22Rv1 (cell line): ENCODE measurements around the gene GRIK1.

Experiments used
- H3K27ac ChIP-seq: fragments of 450-650 bp; 2 replicates; pipeline ENCODE4 v1.5.1; 2017
- CTCF ChIP-seq: fragments of 450-650 bp; IDR thresholded peaks from 2 replicates; pipeline ENCODE4 v1.5.1; 2017; ENCODE audit warnings: mild to moderate bottlenecking
- ZFX ChIP-seq: fragments of 450-650 bp; IDR thresholded peaks from 2 replicates; pipeline ENCODE4 v1.6.1; 2017; ENCODE audit warnings: antibody characterized with exemption, borderline replicate concordance

Gene GRIK1

GRCh38 chr21:29649406-29649814 lies 290.4 kb downstream of the GRIK1 start:
- TF ChIP-seq ZFX (no peak), CTCF (no peak)
- H3K27ac ChIP-seq: no peak overlapping the region

- H3K27ac ChIP-seq: no peak overlapping the region
- TF ChIP-seq CTCF (no peak), ZFX (no peak)
Measured at GRCh38 chr21:29648710-29649240, 291.0 kb downstream of the GRIK1 start.

DNA sequence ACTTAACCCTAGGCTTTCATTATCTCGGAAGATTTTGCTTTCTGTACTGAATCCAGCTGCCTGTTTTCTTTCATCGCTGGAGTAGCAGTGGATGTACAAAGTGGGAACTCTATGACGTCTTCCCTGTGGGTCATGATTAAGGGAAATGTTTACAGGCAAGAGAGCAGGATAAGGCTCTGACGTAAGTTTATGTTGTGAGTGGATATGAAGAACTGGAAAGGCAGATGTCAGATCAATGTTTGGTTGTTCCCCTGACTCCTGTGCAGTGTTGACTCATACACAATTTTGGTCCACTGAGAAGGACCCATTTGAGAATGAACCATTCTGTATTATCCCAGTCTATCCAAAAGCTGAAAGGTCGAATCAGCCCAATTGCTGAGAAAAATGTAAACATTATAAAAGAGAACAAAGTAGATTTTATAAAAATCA lies 292.4 kb downstream of the GRIK1 start:
- TF ChIP-seq ZFX (no peak), CTCF (no peak)
- no peak overlapping the region for H3K27ac ChIP-seq

DNA sequence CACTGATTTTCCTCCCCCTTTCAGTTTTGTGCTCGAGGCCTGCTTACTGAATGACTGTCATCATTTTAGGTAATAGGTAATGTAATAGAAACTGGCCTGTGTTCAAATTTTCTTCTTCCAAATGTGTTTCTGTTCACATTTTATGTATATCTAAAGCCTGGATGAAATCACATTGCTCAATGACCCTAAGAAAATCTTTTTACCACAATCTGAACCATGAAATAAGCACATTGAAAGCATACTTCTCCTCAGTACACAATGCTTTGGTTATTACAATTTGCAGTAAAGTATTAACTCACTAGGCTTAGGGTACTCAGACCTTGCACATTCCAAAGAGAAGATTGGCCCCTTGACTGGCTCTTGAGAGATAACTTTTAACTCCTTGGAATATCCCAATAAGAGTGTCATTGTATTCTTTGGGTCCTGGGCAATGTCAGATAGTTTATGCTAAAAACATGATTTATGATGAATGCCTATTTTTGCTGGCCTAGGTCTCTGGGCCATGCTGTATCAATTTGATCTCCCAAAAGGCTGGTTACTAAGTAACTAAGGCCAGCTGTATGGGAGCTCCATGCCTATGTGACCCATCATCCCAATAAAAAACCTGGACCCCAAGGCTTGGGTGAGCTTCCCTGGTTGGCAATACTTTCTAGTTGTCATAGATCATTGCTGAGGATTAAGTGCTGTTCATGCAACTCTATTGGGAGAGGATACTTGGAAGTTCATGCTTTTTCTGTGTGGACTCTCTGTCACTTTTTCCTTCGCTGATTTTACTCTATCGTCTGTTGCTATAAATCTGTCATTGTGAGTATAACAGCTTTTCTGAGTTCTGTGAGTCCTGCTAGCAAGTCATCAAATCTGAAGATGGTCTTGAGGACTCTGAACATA lies 293.9 kb downstream of the GRIK1 start:
- no peak for TF ChIP-seq CTCF
- TF ChIP-seq ZFX: no peak
- H3K27ac ChIP-seq: no peak overlapping the region

- no peak overlapping the region for H3K27ac ChIP-seq
- no peak for TF ChIP-seq CTCF
- no peak for TF ChIP-seq ZFX
Measured at GRCh38 chr21:29643289-29643688, 296.5 kb downstream of the GRIK1 start.

DNA sequence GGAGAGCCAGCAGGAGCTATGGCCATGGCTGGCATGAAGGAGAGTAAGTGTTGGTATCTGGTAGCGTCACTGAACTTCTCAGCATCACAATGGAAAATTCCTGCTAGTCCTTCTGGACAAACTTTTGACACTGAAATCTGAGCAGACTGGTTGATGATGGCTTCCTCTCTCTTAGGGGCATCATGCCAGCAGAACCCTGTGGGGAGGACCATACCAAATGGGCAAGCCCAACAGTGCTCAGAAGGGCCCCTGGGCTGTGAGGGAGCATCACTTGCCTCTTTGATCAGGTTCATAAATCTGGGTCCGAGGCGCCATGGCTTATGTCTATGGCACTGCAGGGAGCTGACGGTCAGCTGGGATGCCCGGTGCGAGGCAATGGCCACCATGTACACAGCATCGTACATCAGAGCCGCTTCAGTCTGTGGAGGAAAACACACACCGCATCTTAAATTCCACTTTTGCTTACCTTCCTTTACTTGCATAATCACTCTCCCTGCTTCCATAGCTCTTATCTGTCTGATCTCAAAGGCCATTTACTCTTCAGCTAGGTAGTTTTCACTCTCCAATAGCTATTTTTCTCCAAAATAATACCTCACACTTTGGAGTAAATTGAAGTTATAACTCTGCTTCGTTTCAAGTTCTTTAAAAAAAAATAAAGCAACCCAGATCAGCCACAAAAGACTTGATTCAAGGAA lies 297.1 kb downstream of the GRIK1 start:
- no peak for TF ChIP-seq CTCF
- no peak for TF ChIP-seq ZFX
- no peak overlapping the region for H3K27ac ChIP-seq
